Keratinocyte (primary cell): Measurements from ENCODE around the gene FAM107B. TPM values are rescaled to one million over a fixed set of nuclear protein-coding genes. Genes with fewer than 3 reads are reported as not detected.

ENCODE experiments used
- DNase-seq: peaks from one replicate; pipeline ENCODE4 v3.0.0-alpha.2; 2011; ENCODE audit warnings: low read depth, missing footprints, low spot score
- FAIRE-seq: peaks from 2 replicates; lab custom pipeline; 2011; peaks lifted over from hg19 to GRCh38; lab: Jason Lieb, UNC
- H2AFZ ChIP-seq: 2 replicates; pipeline ENCODE4 v1.6.0; 2012; ENCODE audit warnings: low read length, control low read depth, inconsistent platforms; ENCODE audit not compliant: control insufficient read depth
- H3K27ac ChIP-seq: 2 replicates; pipeline ENCODE4 v1.5.1; 2011; ENCODE audit warnings: low read length; ENCODE audit not compliant: control insufficient read depth, insufficient read depth
- H3K27me3 ChIP-seq: 3 replicates; pipeline ENCODE4 v1.6.0; 2011; ENCODE audit warnings: low read length; ENCODE audit not compliant: control insufficient read depth, insufficient read depth; ENCODE audit errors: extremely low read depth
- H3K36me3 ChIP-seq, 2 experiments: 2 replicates in 1 of 2; 3 replicates in 1 of 2; pipeline ENCODE4 v1.5.1; 2011; ENCODE audit warnings: low read length in 2 of 2, mild to moderate bottlenecking in 1 of 2; ENCODE audit not compliant: control insufficient read depth in 2 of 2, insufficient read depth in 2 of 2; ENCODE audit errors: extremely low read depth in 1 of 2
- H3K4me1 ChIP-seq: 3 replicates; pipeline ENCODE4 v1.5.1; 2011; ENCODE audit warnings: low read length; ENCODE audit not compliant: control insufficient read depth, insufficient read depth; ENCODE audit errors: extremely low read depth
- H3K4me2 ChIP-seq: 3 replicates; pipeline ENCODE4 v1.6.0; 2011; ENCODE audit warnings: low read depth, low read length; ENCODE audit not compliant: control insufficient read depth, insufficient read depth; ENCODE audit errors: extremely low read depth
- H3K4me3 ChIP-seq, 3 experiments: fragments of 200-600 bp in 1 of 3; sonication (generic) in 1 of 3; 2 replicates in 2 of 3; 3 replicates in 1 of 3; pipeline ENCODE4 v1.5.1; 2011 to 2016; ENCODE audit warnings: low read length in 3 of 3, mild to moderate bottlenecking in 3 of 3, control low read depth in 2 of 3, inconsistent platforms in 1 of 3, low read depth in 1 of 3, mixed read lengths in 1 of 3, mixed run types in 1 of 3, moderate library complexity in 1 of 3; ENCODE audit not compliant: control insufficient read depth in 2 of 3, insufficient read depth in 2 of 3; ENCODE audit errors: extremely low read depth in 1 of 3
- H3K79me2 ChIP-seq: 2 replicates; pipeline ENCODE4 v1.6.0; 2012; ENCODE audit warnings: low read length; ENCODE audit not compliant: control insufficient read depth, insufficient read depth
- H3K9ac ChIP-seq: 3 replicates; pipeline ENCODE4 v1.6.0; 2011; ENCODE audit warnings: low read length; ENCODE audit not compliant: control insufficient read depth, insufficient read depth; ENCODE audit errors: extremely low read depth
- H3K9me1 ChIP-seq: 3 replicates; pipeline ENCODE4 v1.6.0; 2011; ENCODE audit warnings: low read length; ENCODE audit not compliant: control insufficient read depth, insufficient read depth; ENCODE audit errors: extremely low read depth
- H3K9me3 ChIP-seq: 2 replicates; pipeline ENCODE4 v1.5.1; 2012; ENCODE audit warnings: low read depth, low read length; ENCODE audit not compliant: control insufficient read depth
- H4K20me1 ChIP-seq: 3 replicates; pipeline ENCODE4 v1.6.0; 2011; ENCODE audit warnings: low read length; ENCODE audit not compliant: control insufficient read depth, insufficient read depth; ENCODE audit errors: extremely low read depth
- EZH2 ChIP-seq: IDR thresholded peaks from one replicate; pipeline ENCODE4 v1.6.1; 2012; ENCODE audit warnings: inconsistent platforms, mild to moderate bottlenecking, low read length, moderate library complexity
- dilution Hi-C: fragments of 300-500 bp; cut with MboI; formaldehyde crosslinking; loops from one replicate; pipeline ENCODE4 v1.7.0; 2020; ENCODE audit warnings: low sequenced_read_pairs; ENCODE audit not compliant: extremely low pct_ligation_motif_present
- polyA plus RNA-seq, 5 experiments: library from polyadenylated mRNA; depleted of rRNA in 3 of 5; stranded (reverse) in 3 of 5; stranded (forward) in 1 of 5; unstranded in 1 of 5; fragments of >200 nt; gene quantifications; 1 replicate in 1 of 5; 2 replicates in 3 of 5; 3 replicates in 1 of 5; pipeline versions ENCODE4 v1.2.1 to v1.2.3, GENCODE V29; 2011 to 2012; ENCODE audit warnings: missing spikeins in 2 of 5, low read depth in 1 of 5, low replicate concordance in 1 of 5
- TF ChIP-seq, protein P1 (sequence below), 3 experiments: IDR thresholded peaks in 1 of 3; conservative IDR thresholded peaks in 1 of 3; optimal IDR thresholded peaks in 1 of 3; 2 replicates in 2 of 3; 3 replicates in 1 of 3; pipeline versions ENCODE3 to v1.5.1; 2011; ENCODE audit warnings: low read length in 3 of 3, mild to moderate bottlenecking in 3 of 3, moderate library complexity in 2 of 3, control low read depth in 1 of 3, inconsistent platforms in 1 of 3; ENCODE audit not compliant: insufficient read depth in 2 of 3; ENCODE audit errors: extremely low read depth in 1 of 3

The FAM107B gene
- polyA plus RNA-seq, 1 donor (not counting 4 experiments of a cell fraction or from before 2014, with no cell fraction given): 8.7 TPM

DNA sequence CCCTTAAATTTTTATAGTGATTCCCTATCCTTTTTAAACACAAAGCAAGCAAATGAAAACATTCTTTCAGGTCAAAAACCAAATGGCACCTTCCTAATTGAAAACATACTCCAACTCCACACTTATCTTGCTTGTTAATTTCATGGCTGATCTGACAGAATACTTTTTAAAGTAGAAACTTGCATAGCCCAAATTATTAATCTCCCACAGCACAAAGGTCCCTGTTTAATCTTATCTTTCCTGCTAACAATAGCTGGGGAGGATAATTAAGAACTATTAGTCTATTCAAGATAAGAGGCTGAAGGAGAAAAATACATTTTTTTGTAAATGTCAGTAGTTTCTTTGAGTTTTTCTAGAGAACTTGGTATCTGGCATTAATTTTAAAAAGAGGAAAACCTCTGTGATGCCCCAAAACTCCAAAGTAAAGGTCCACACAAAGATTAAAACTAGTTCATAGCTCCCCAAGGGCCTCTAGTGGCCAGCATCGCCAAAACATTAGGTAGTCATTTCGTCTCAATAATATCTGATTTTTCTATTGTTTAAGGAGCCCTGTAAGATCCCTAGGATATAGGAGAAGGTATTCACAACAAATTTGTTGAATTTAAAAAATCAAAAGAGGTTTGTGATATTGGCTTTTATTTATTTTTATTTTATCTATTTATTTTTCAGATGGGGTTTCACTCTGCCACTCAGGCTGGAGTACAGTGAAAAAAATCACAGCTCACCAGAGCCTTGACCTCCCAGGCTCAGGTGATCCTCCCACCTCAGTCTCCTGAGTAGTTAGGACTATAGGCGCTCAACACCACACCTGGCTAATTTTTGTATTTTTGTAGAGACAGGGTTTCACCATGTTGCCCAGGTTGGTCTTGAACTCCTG is 48.4 kb upstream of the FAM107B start:
- FAIRE-seq (no peak), DNase-seq (no peak)
- Histone ChIP-seq H3K27me3 (no peaks in the 10 kb centered on the region), H4K20me1 (no peaks in the 10 kb centered on the region), H2AFZ (no peak overlapping the region), H3K9me1 (no peaks in the 10 kb centered on the region), H3K79me2 (no peaks in the 10 kb centered on the region), H3K4me1 (peaks cover 11% of the 10 kb centered on the region), H3K36me3 (no peaks in the 10 kb centered on the region), H3K4me2 (no peak overlapping the region), H3K27ac (no peak overlapping the region), H3K9ac (no peak overlapping the region), H3K9me3 (no peaks in the 10 kb centered on the region), H3K4me3 (no peak overlapping the region)
- dilution Hi-C loops: no loop called here
- TF ChIP-seq EZH2: no peak
- TF ChIP-seq, protein P1, sequence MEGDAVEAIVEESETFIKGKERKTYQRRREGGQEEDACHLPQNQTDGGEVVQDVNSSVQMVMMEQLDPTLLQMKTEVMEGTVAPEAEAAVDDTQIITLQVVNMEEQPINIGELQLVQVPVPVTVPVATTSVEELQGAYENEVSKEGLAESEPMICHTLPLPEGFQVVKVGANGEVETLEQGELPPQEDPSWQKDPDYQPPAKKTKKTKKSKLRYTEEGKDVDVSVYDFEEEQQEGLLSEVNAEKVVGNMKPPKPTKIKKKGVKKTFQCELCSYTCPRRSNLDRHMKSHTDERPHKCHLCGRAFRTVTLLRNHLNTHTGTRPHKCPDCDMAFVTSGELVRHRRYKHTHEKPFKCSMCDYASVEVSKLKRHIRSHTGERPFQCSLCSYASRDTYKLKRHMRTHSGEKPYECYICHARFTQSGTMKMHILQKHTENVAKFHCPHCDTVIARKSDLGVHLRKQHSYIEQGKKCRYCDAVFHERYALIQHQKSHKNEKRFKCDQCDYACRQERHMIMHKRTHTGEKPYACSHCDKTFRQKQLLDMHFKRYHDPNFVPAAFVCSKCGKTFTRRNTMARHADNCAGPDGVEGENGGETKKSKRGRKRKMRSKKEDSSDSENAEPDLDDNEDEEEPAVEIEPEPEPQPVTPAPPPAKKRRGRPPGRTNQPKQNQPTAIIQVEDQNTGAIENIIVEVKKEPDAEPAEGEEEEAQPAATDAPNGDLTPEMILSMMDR (optimal IDR thresholded peaks at IDR 0.05 in 1 of 3, IDR thresholded peaks at IDR 0.05 in 1 of 3, conservative IDR thresholded peaks at IDR 0.05 in 1 of 3; ENCODE audit: extremely low read depth in 1 of 3, insufficient read depth in 2 of 3, low read length in 3 of 3): peak; percentile 48 to 64 (median 57)

DNA sequence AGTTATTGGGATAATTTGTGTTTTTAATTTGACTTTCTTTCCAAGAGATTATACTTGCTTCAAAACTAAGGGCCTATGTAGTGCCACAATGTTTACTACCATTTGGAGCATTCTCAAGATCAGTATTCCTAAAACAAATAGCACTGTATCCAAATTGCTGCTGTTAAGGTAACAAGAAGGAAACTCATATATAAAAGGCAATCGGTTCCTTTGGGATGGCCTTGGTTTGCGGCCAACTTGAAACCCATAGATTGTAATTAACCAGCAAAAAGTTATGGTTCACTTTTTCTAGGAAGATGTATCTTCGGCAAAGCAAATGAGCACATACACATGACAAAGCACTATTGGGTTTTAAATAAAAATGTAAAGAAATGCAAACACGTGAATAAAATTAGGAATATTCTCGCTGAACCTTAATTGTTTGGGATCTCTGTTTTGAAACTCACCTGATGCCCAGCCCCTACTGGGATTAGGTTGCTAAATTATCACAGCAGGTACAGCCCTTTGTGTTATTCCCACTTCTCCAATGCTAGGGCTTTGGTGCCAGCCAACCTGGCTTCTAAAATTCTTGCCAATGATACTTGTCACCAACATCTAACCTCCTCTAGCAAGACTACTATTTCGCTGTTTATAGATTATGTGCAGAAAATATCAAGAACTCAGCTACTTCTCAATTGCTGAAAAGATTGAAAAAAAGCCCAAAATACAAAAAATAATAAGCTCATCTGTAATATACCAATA is 47.1 kb upstream of the FAM107B start:
- Histone ChIP-seq H3K27ac (no peak overlapping the region), H3K9me1 (no peaks in the 10 kb centered on the region), H3K9ac (no peak overlapping the region), H3K9me3 (no peaks in the 10 kb centered on the region), H3K36me3 (no peaks in the 10 kb centered on the region), H3K4me2 (no peak overlapping the region), H3K79me2 (no peaks in the 10 kb centered on the region), H3K4me3 (no peak overlapping the region), H4K20me1 (no peaks in the 10 kb centered on the region), H2AFZ (no peak overlapping the region), H3K27me3 (no peaks in the 10 kb centered on the region), H3K4me1 (peaks cover 11% of the 10 kb centered on the region)
- dilution Hi-C loops: no loop called here
- no peak for FAIRE-seq
- DNase-seq: no peak
- no peak for TF ChIP-seq EZH2
- TF ChIP-seq, protein P1 (optimal IDR thresholded peaks at IDR 0.05 in 1 of 3, IDR thresholded peaks at IDR 0.05 in 1 of 3, conservative IDR thresholded peaks at IDR 0.05 in 1 of 3; ENCODE audit: extremely low read depth in 1 of 3, insufficient read depth in 2 of 3, low read length in 3 of 3): no peak
